Neural cell (in vitro differentiated cells): ENCODE measurements around the gene SPARC. TPM values are rescaled to one million over a fixed set of nuclear protein-coding genes. Genes with fewer than 3 reads are reported as not detected.

Source experiments
- H2AFZ ChIP-seq: fragments of 200-600, 300-800 bp; sonication (generic), shearing (Covaris generic); 2 replicates; pipeline ENCODE4 v1.6.0; 2014; ENCODE audit warnings: low read depth, mild to moderate bottlenecking, antibody characterized with exemption, low read length, moderate library complexity
- H3F3A ChIP-seq: fragments of 200-600 bp; shearing (Covaris generic); 2 replicates; pipeline ENCODE4 v1.6.1; 2016; ENCODE audit warnings: mild to moderate bottlenecking, moderate library complexity, mixed read lengths, antibody characterized with exemption, low read length; ENCODE audit not compliant: insufficient read depth, poor library complexity, severe bottlenecking
- H3K27ac ChIP-seq: fragments of 200-600, 300-800 bp; sonication (generic), shearing (Covaris generic); 2 replicates; pipeline ENCODE4 v1.5.1; 2014; ENCODE audit warnings: mild to moderate bottlenecking, low read length, moderate library complexity
- H3K27me3 ChIP-seq: fragments of 300-800, 200-600 bp; sonication (generic), shearing (Covaris generic); 2 replicates; pipeline ENCODE4 v1.6.0; 2014; ENCODE audit warnings: mild to moderate bottlenecking, low read depth, low read length, moderate library complexity; ENCODE audit not compliant: insufficient read depth
- H3K36me3 ChIP-seq: fragments of 300-800, 200-600 bp; sonication (generic), shearing (Covaris generic); 2 replicates; pipeline ENCODE4 v1.5.1; 2014; ENCODE audit warnings: mild to moderate bottlenecking, antibody characterized with exemption, low read length, moderate library complexity; ENCODE audit not compliant: insufficient read depth
- H3K4me2 ChIP-seq: fragments of 300-800, 200-600 bp; sonication (generic), shearing (Covaris generic); 2 replicates; pipeline ENCODE4 v1.6.0; 2014; ENCODE audit warnings: mild to moderate bottlenecking, low read length
- H3K4me3 ChIP-seq: fragments of 300-800, 200-600 bp; sonication (generic), shearing (Covaris generic); 2 replicates; pipeline ENCODE4 v1.5.1; 2014; ENCODE audit warnings: mild to moderate bottlenecking, low read length, moderate library complexity
- H3K79me2 ChIP-seq: fragments of 200-600 bp; shearing (Covaris generic); replicated peaks from 2 replicates; pipeline ENCODE4 v1.6.0; 2014; ENCODE audit warnings: mild to moderate bottlenecking, low read length, moderate library complexity; ENCODE audit not compliant: insufficient read depth
- H3K9ac ChIP-seq: fragments of 300-800, 200-600 bp; sonication (generic), shearing (Covaris generic); 2 replicates; pipeline ENCODE4 v1.6.1; 2016; ENCODE audit warnings: mild to moderate bottlenecking, low read length, mixed read lengths
- H3K9me2 ChIP-seq: fragments of 200-600 bp; shearing (Covaris generic); 2 replicates; pipeline ENCODE4 v1.6.1; 2016; ENCODE audit warnings: mild to moderate bottlenecking, low read length, mixed read lengths; ENCODE audit not compliant: insufficient read depth
- H3K9me3 ChIP-seq: fragments of 200-600, 300-800 bp; sonication (generic), shearing (Covaris generic); 2 replicates; pipeline ENCODE4 v1.6.1; 2016; ENCODE audit warnings: mild to moderate bottlenecking, mixed run types, low read length, moderate library complexity, mixed read lengths
- H4K20me1 ChIP-seq: fragments of 200-600 bp; shearing (Covaris generic); 2 replicates; pipeline ENCODE4 v1.6.1; 2016; ENCODE audit warnings: mild to moderate bottlenecking, mixed run types; ENCODE audit not compliant: insufficient read depth
- EP300 ChIP-seq: fragments of 450-650 bp; conservative IDR thresholded peaks from 2 replicates; pipeline ENCODE4 v1.6.1; 2014; ENCODE audit warnings: antibody characterized with exemption, mild to moderate bottlenecking, moderate library complexity; ENCODE audit not compliant: poor library complexity, severe bottlenecking
- EZH2 ChIP-seq: fragments of 200-600, 300-800 bp; shearing (Covaris generic), sonication (generic); IDR thresholded peaks from 2 replicates; pipeline ENCODE4 v1.6.1; 2014; ENCODE audit warnings: antibody characterized with exemption, low read length, borderline replicate concordance, mild to moderate bottlenecking; ENCODE audit not compliant: insufficient read depth, poor library complexity, severe bottlenecking
- MXI1 ChIP-seq: fragments of 450-650 bp; conservative IDR thresholded peaks from 2 replicates; pipeline ENCODE4 v1.6.1; 2014; ENCODE audit warnings: antibody characterized with exemption, mild to moderate bottlenecking; ENCODE audit not compliant: poor library complexity, severe bottlenecking
- POLR2AphosphoS5 ChIP-seq: IDR thresholded peaks from 2 replicates; pipeline ENCODE4 v1.6.1; 2012
- RAD21 ChIP-seq: fragments of 450-650 bp; conservative IDR thresholded peaks from 2 replicates; pipeline ENCODE4 v1.6.1; 2014; ENCODE audit warnings: antibody characterized with exemption, mild to moderate bottlenecking, moderate library complexity
- SMC3 ChIP-seq: fragments of 450-650 bp; conservative IDR thresholded peaks from 2 replicates; pipeline ENCODE4 v1.6.1; 2014; ENCODE audit warnings: antibody characterized with exemption, mild to moderate bottlenecking, moderate library complexity; ENCODE audit not compliant: poor library complexity
- TAF1 ChIP-seq: IDR thresholded peaks from 2 replicates; pipeline ENCODE4 v1.6.1; 2012; ENCODE audit warnings: low read depth
- polyA plus RNA-seq: library from polyadenylated mRNA; depleted of rRNA; stranded (reverse); fragments of >200 nt; gene quantifications from 2 replicates; pipeline ENCODE4 v1.2.3, GENCODE V29; 2014
- TF ChIP-seq, protein P1 (sequence below): fragments of 450-650 bp; IDR thresholded peaks from 2 replicates; pipeline ENCODE4 v1.5.1; 2014; ENCODE audit warnings: antibody characterized with exemption, mild to moderate bottlenecking, moderate library complexity; ENCODE audit not compliant: poor library complexity, severe bottlenecking
- TF ChIP-seq, protein P2 (sequence below): IDR thresholded peaks from 2 replicates; pipeline ENCODE4 v1.6.1; 2012; ENCODE audit warnings: borderline replicate concordance

Gene SPARC
- polyA plus RNA-seq, 1 donor from 2014 or later = 15.3 TPM

DNA sequence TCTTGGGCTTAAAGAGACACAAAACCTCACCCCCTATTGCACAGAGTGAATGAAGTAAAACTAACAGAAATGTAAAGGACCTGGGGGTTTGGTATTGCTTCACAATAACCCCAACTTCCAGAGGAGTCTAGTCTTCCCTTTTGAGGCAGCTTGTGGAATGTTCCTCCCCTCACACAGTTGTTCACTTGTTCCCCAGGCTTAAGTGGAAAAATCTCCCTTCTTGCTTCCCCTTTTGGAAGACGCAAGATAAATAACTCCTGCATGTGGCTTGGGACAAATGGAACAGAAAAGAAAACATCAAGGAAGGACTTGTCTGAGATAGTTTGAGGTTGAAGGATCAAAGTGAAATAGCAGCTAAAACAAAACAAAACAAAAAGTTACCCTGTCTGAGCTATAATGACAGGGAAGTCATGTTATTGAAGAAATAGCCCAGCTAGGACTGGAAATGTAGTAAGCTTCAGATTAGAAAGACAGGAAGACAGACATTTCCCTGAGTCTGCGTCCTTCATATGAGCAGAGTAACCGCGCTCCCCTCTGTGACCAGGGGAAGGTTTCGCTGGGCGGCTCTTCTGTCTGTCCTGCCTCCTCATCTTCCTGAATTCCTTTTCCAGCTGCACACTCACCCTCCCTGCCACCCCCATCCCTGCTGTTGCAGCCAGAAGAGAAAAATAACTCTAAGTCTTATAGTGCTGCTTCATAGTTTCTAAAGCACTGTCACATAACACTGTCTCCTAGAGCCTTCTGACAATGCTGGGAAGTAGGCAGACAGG is 8.8 kb downstream of the SPARC start:
- Histone ChIP-seq H4K20me1 (no peaks in the 10 kb centered on the region), H3K9me2 (no peaks in the 10 kb centered on the region), H3K4me2 (no peak overlapping the region), H3K4me3 (no peak overlapping the region), H3K79me2 (no peaks in the 10 kb centered on the region), H3K9me3 (no peaks in the 10 kb centered on the region), H3K9ac (no peak overlapping the region), H3K27me3 (no peaks in the 10 kb centered on the region), H3K27ac (no peak overlapping the region), H3K36me3 (no peaks in the 10 kb centered on the region), H2AFZ (no peak overlapping the region), H3F3A (no peaks in the 10 kb centered on the region)
- no peak for TF ChIP-seq MXI1
- no peak for TF ChIP-seq RAD21
- TF ChIP-seq, protein P1, sequence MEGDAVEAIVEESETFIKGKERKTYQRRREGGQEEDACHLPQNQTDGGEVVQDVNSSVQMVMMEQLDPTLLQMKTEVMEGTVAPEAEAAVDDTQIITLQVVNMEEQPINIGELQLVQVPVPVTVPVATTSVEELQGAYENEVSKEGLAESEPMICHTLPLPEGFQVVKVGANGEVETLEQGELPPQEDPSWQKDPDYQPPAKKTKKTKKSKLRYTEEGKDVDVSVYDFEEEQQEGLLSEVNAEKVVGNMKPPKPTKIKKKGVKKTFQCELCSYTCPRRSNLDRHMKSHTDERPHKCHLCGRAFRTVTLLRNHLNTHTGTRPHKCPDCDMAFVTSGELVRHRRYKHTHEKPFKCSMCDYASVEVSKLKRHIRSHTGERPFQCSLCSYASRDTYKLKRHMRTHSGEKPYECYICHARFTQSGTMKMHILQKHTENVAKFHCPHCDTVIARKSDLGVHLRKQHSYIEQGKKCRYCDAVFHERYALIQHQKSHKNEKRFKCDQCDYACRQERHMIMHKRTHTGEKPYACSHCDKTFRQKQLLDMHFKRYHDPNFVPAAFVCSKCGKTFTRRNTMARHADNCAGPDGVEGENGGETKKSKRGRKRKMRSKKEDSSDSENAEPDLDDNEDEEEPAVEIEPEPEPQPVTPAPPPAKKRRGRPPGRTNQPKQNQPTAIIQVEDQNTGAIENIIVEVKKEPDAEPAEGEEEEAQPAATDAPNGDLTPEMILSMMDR = no peak
- TF ChIP-seq, protein P2, sequence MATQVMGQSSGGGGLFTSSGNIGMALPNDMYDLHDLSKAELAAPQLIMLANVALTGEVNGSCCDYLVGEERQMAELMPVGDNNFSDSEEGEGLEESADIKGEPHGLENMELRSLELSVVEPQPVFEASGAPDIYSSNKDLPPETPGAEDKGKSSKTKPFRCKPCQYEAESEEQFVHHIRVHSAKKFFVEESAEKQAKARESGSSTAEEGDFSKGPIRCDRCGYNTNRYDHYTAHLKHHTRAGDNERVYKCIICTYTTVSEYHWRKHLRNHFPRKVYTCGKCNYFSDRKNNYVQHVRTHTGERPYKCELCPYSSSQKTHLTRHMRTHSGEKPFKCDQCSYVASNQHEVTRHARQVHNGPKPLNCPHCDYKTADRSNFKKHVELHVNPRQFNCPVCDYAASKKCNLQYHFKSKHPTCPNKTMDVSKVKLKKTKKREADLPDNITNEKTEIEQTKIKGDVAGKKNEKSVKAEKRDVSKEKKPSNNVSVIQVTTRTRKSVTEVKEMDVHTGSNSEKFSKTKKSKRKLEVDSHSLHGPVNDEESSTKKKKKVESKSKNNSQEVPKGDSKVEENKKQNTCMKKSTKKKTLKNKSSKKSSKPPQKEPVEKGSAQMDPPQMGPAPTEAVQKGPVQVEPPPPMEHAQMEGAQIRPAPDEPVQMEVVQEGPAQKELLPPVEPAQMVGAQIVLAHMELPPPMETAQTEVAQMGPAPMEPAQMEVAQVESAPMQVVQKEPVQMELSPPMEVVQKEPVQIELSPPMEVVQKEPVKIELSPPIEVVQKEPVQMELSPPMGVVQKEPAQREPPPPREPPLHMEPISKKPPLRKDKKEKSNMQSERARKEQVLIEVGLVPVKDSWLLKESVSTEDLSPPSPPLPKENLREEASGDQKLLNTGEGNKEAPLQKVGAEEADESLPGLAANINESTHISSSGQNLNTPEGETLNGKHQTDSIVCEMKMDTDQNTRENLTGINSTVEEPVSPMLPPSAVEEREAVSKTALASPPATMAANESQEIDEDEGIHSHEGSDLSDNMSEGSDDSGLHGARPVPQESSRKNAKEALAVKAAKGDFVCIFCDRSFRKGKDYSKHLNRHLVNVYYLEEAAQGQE = no peak
- TF ChIP-seq EZH2 = no peak
- no peak for TF ChIP-seq TAF1
- TF ChIP-seq SMC3 = no peak
- TF ChIP-seq EP300 = no peak
- no peak for TF ChIP-seq POLR2AphosphoS5

DNA sequence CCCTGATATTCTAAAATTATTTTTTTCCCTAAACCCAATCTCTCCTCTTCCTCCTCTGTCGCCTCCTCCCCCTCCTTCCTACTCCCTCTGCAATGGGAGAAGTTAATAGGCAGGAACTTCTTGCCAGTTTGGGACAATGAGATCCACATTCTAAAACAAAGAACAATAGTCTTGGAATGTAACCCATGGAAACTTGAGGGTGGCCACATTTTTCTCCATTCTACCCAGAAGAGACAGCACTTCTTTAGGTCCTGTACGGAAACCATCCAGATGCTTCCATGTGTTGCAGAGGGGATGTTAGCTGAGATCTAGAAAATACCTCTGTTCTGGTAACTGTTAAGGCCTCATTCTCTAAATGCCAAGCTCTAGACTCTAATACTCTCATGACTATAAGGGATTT is 10.0 kb downstream of the SPARC start:
- no peaks in the 10 kb centered on the region for H3K36me3 ChIP-seq
- H3K9me3 ChIP-seq = no peaks in the 10 kb centered on the region
- no peaks in the 10 kb centered on the region for H3K9me2 ChIP-seq
- no peak overlapping the region for H3K9ac ChIP-seq
- no peaks in the 10 kb centered on the region for H3K79me2 ChIP-seq
- no peak overlapping the region for H3K4me3 ChIP-seq
- H3K4me2 ChIP-seq = no peak overlapping the region
- no peak overlapping the region for H2AFZ ChIP-seq
- TF ChIP-seq EP300 (no peak), RAD21 (no peak), MXI1 (no peak)
- TF ChIP-seq, protein P2 = no peak
- H3K27me3 ChIP-seq = no peaks in the 10 kb centered on the region
- no peak overlapping the region for H3K27ac ChIP-seq
- no peaks in the 10 kb centered on the region for H3F3A ChIP-seq
- H4K20me1 ChIP-seq = no peaks in the 10 kb centered on the region
